ENCODE results near the gene PPM1G. TPM values are rescaled to one million over a fixed set of nuclear protein-coding genes. Genes with fewer than 3 reads are reported as not detected.

PPM1G gene
- polyA plus RNA-seq, 1 of the 3 experiments (the other 2 are of a cell fraction), result 113 TPM

GRCh38 chr2:27428978-27429541 lies 19.7 kb upstream of the PPM1G start (continued):
- no peak for TF ChIP-seq RXRA (IDR thresholded peaks at IDR 0.05; ENCODE audit: borderline replicate concordance, low read depth)
- 0 out of 2 replicates have a peak, but pooled peaks have one; percentile 36 for TF ChIP-seq RCOR1 (IDR thresholded peaks at IDR 0.05; ENCODE audit: low read length)
- no peak for TF ChIP-seq POLR2AphosphoS5 (IDR thresholded peaks at IDR 0.05; ENCODE audit: low read depth, low read length)
- TF ChIP-seq NFIC (IDR thresholded peaks at IDR 0.05; ENCODE audit: borderline replicate concordance), result no peak
- TF ChIP-seq SMC3 (IDR thresholded peaks at IDR 0.05; ENCODE audit: low read depth, low read length), result no peak
- no peak for TF ChIP-seq JUND (IDR thresholded peaks at IDR 0.05)
- TF ChIP-seq RAD21 (IDR thresholded peaks at IDR 0.05; ENCODE audit: low read length), result no peak
- peak; percentile 86 for TF ChIP-seq NRF1 (IDR thresholded peaks at IDR 0.05; ENCODE audit: low read depth, low read length)
- no peak for TF ChIP-seq FOXM1 (IDR thresholded peaks at IDR 0.05; ENCODE audit: low read depth)
- TF ChIP-seq RFX5 (IDR thresholded peaks at IDR 0.05; ENCODE audit: low read length), result 0 out of 2 replicates have a peak, but pooled peaks have one; percentile 18
- TF ChIP-seq FOSL2 (IDR thresholded peaks at IDR 0.05; ENCODE audit: borderline replicate concordance, low read depth), result no peak
- TF ChIP-seq IRF3 (IDR thresholded peaks at IDR 0.05; ENCODE audit: low read depth, low read length), result no peak

DNA sequence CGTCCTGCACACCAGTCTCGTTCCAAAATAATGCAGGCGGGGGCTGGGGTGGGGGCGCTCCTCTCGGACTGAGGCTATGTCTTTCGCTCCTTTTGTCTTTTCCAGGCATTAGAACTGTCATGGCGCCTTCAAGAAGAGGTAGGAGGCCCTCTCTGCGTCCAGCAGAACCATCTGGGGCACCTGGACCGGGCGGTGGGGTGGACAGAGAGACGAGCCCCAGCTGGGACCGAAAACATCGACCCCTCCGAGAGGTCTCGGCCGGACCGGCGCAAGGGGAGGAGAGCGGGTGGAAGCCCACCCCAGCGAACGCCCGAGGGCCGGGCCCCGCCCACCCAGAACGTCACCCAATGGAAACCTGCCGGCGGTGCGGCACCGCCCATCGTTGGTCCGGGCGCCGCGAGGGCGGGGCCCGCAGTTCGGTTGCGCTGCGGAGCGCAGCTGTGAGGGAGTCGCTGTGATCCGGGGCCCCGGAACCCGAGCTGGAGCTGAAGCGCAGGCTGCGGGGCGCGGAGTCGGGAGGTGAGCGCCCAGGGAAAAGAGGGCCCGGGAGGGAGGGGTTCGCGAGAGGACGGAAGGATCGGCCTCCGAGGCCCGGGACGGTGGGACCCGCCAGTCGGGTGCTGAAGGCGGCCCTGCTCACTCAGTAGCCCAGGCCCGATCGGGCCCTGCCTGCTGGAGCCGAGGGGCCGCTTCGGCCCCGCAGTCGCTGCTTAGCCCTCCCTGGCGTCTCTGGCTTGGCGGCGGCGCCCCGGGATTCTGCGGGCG lies 19.0 kb upstream of the PPM1G start, which contains the start of gene NRBP1:
NRBP1 (plus strand) TSS at position 419 of the 765 bp plus-strand sequence. CDS start 4,643 bp downstream, outside the sequence.
- DNase-seq, result peak; percentile 99
- Histone ChIP-seq H3K79me2 (ENCODE audit: insufficient read depth) (peaks cover 45% of the 10 kb centered on the region), H3K36me3 (replicated peaks in 1 of 2; ENCODE audit: control insufficient read depth in 1 of 2, insufficient read depth in 2 of 2, low read length in 1 of 2) (peaks cover 3 to 12% of the 10 kb centered on the region in 2 experiments), H3K9me2 (no peaks in the 10 kb centered on the region), H4K20me1 (ENCODE audit: insufficient read depth) (peaks cover 44% of the 10 kb centered on the region), H3K4me1 (ENCODE audit: control insufficient read depth in 1 of 2, insufficient read depth in 2 of 2, low read depth in 1 of 2, low read length in 1 of 2) (peaks cover 6 to 10% of the 10 kb centered on the region in 2 experiments; a peak in 3 of 4 replicates), H2AFZ (ENCODE audit: low read depth) (peak within 1 kb of the TSS; percentile 92), H3K4me3 (ENCODE audit: low read depth in 2 of 2, low read length in 1 of 2) (peak within 1 kb of the TSS; percentile 74 to 92), H3K27me3 (ENCODE audit: insufficient read depth) (no peaks in the 10 kb centered on the region), H3K4me2 (peak within 1 kb of the TSS; percentile 84), H3F3A (replicated peaks; ENCODE audit: insufficient read depth) (peaks cover 17% of the 10 kb centered on the region), H3K9ac (peak within 1 kb of the TSS; percentile 98), H3K9me3 (no peaks in the 10 kb centered on the region), H3K27ac (ENCODE audit: low read depth in 2 of 2, low read length in 1 of 2) (peak within 1 kb of the TSS; percentile 92 to 93)
- 0% methylated on average over 28 of the region's 75 CpGs for WGBS (ENCODE audit: low lambda C conversion rate)
- ChIA-PET CTCF (interaction anchor here (0.7 to 7.0 kb wide), 12 partner anchors 11 to 255 kb away, joined by 3 to 94 read pairs (median 6); partner anchors contain the start of gene PPM1G), POLR2A (interaction anchor here (0.5 to 4.3 kb wide), 19 partner anchors 10 to 235 kb away, joined by 3 to 66 read pairs (median 5); partner anchors contain the start of genes CCDC121, EIF2B4, GPN1 and GTF3C2)
- no peak for TF ChIP-seq MEF2A (IDR thresholded peaks at IDR 0.05; ENCODE audit: borderline replicate concordance, low read depth)
- TF ChIP-seq NRF1 (IDR thresholded peaks at IDR 0.05; ENCODE audit: low read depth, low read length), result peak; percentile 58
- TF ChIP-seq EP300 (IDR thresholded peaks at IDR 0.05; ENCODE audit: borderline replicate concordance in 1 of 2, low read depth in 1 of 2, low read length in 1 of 2), result peak; percentile 4 to 37; a peak in 2 of 4 replicates
- TF ChIP-seq TAF1 (IDR thresholded peaks at IDR 0.05; ENCODE audit: borderline replicate concordance, low read depth, low read length), result peak; percentile 85
- TF ChIP-seq GABPA (IDR thresholded peaks at IDR 0.05; ENCODE audit: low read depth), result peak; percentile 28
- TF ChIP-seq FOXM1 (IDR thresholded peaks at IDR 0.05; ENCODE audit: low read depth), result no peak
- TF ChIP-seq MXI1 (IDR thresholded peaks at IDR 0.05; ENCODE audit: low read depth, low read length), result peak; percentile 60; the same call in 1 of the 2 replicates
- TF ChIP-seq TCF12 (IDR thresholded peaks at IDR 0.05), result no peak
- TF ChIP-seq POLR2AphosphoS5 (IDR thresholded peaks at IDR 0.05; ENCODE audit: low read depth, low read length), result peak; percentile 98
- TF ChIP-seq RCOR1 (IDR thresholded peaks at IDR 0.05; ENCODE audit: low read length), result peak; percentile 46; the same call in 1 of the 2 replicates
- peak; percentile 41 for TF ChIP-seq CTCF (IDR thresholded peaks at IDR 0.05)
- no peak for TF ChIP-seq RXRA (IDR thresholded peaks at IDR 0.05; ENCODE audit: borderline replicate concordance, low read depth)
- TF ChIP-seq FOXJ3 (CRISPR knock-in tag; IDR thresholded peaks at IDR 0.05), result 0 out of 2 replicates have a peak, but pooled peaks have one; percentile 4
- TF ChIP-seq ELF1 (IDR thresholded peaks at IDR 0.05), result peak; percentile 38; the same call in 1 of the 2 replicates
- no peak for TF ChIP-seq JUND (IDR thresholded peaks at IDR 0.05)
- TF ChIP-seq SIN3A (IDR thresholded peaks at IDR 0.05; ENCODE audit: borderline replicate concordance, low read depth, low read length), result peak; percentile 41; the same call in 1 of the 2 replicates
- TF ChIP-seq, protein P1, sequence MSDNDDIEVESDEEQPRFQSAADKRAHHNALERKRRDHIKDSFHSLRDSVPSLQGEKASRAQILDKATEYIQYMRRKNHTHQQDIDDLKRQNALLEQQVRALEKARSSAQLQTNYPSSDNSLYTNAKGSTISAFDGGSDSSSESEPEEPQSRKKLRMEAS (IDR thresholded peaks at IDR 0.05; ENCODE audit: low read depth), result peak; percentile 12; the same call in 1 of the 2 replicates
- TF ChIP-seq NFIC (IDR thresholded peaks at IDR 0.05; ENCODE audit: borderline replicate concordance), result no peak
- 0 out of 2 replicates have a peak, but pooled peaks have one; percentile 28 for TF ChIP-seq RFX5 (IDR thresholded peaks at IDR 0.05; ENCODE audit: low read length)
- peak; percentile 87 for TF ChIP-seq YY1 (IDR thresholded peaks at IDR 0.05; ENCODE audit: low read depth)
- TF ChIP-seq, protein P2, sequence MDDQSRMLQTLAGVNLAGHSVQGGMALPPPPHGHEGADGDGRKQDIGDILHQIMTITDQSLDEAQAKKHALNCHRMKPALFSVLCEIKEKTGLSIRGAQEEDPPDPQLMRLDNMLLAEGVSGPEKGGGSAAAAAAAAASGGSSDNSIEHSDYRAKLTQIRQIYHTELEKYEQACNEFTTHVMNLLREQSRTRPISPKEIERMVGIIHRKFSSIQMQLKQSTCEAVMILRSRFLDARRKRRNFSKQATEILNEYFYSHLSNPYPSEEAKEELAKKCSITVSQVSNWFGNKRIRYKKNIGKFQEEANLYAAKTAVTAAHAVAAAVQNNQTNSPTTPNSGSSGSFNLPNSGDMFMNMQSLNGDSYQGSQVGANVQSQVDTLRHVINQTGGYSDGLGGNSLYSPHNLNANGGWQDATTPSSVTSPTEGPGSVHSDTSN (IDR thresholded peaks at IDR 0.05), result 0 out of 2 replicates have a peak, but pooled peaks have one; percentile 2
